CD4-positive, alpha-beta T cell treated with Interferon alpha-2 for 1 hour (primary cell): Measurements from ENCODE around the gene RAB33B.
"Not testable (repeated sequence)": the region's sequence is repeated elsewhere in the genome, so short reads cannot be mapped to it uniquely, and the experiment has no call there.

Experiments
- DNase-seq, 2 donors: peaks; one replicate each; pipeline ENCODE4 v3.0.0-alpha.2; 2020 to 2022

RAB33B gene

DNA sequence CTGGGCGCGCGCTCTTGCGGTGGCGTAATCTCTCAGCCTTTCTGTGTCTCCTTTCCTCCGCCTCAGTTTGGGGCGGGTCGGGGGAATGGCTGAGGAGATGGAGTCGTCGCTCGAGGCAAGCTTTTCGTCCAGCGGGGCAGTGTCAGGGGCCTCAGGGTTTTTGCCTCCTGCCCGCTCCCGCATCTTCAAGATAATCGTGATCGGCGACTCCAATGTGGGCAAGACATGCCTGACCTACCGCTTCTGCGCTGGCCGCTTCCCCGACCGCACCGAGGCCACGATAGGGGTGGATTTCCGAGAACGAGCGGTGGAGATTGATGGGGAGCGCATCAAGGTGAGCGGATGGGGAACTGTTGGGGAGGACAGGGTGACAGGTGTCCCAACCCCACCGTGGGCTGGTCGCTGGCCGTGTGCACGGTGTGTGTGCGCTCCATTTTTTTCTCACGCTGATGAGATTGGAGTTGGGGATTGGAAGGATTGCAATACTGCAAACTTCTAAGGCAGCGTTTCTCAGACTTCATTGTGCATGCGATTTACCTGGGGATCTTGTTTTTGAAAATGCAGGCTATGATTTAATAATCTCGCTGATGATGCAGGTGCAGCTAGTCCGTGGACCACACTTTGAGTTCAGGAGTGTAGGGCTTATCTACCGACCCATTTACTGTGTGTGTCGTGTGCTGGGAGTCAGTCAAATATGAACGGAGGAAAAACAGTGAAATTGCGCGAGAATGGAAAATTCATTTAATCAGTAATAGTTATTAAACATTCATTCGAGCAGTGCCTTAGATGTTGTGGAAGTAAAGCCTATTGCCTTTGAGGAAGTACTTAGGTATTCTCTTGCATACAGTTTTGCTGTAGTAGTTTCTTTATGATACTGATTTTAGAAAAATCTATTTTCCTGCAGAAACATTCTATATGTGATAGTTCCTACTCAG is at the start of gene RAB33B:
RAB33B (plus strand) TSS at position 11 of the 935 bp plus-strand sequence; CDS start at position 86, 75 bp downstream.
- no peak for DNase-seq

DNA sequence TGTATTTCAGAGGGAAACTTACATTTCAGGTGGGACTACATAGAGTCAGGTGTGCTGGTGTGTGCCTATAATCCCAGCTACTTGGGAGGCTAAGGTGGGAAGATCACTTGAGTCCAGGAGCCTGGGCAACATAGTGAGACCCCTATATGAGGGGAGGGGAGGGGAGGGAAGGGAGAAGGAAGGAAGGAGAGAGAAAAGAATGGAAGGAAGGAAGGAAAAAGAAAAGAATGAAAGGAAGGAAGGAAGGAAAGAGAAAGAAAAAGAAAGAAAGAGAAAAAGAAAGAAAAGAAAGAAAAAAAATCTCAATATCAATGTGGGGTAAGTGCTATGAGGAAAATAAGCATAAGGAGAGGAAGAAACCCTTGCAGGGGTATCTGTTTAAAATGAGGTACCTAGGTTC is 43.6 kb upstream of the RAB33B start:
- no peak for DNase-seq

DNA sequence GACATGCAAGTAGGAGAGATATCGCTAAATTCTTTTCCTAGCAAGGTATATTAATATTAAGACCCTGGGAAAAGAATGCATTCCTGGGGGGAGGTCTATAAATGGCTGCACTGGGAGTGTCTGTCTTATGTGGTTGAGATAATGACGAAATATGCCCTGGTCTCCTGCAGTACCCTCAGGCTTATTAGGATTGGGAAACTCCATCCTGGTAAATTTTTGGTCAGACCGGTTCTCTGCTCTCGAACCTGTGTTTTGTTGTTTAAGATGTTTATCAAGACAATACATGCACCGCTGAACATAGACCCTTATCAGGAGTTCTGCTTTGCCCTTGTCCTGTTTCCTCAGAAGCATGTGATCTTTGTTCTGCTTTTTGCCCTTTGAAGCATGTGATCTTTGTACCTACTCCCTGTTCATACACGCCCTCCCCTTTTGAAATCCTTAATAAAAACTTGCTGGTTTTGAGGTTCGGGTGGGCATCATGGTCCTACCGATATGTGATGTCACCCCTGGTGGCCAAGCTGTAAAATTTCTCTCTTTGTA is 39.2 kb upstream of the RAB33B start:
- not testable (repeated sequence) for DNase-seq

DNA sequence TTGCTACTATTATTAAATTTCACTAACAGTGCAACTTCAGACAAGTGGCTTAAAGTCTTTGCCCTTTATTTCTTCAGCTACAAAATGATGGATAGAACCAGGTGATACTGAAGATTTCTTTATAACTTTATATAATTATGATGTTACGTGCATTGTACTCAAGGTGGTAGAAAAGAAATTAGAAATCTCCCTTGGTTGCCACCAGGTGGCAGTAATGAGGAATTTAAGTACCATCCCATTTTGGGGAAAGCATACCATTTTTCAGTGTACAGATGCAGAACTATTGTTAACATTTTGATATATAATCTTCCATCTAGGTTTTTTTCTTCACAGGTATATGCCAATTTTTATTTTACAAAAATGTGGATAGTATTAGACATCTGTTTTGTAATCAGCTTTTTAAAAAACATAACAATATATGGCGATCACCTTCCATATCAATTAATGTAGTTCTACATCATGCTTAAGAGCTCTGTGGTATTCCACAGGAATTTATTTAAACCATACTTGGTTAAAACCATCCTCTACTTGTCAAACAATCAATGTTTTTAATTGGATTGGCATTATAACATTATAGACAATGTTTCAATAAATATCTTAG is 37.7 kb upstream of the RAB33B start:
- DNase-seq: peak; percentile 26 to 57

DNA sequence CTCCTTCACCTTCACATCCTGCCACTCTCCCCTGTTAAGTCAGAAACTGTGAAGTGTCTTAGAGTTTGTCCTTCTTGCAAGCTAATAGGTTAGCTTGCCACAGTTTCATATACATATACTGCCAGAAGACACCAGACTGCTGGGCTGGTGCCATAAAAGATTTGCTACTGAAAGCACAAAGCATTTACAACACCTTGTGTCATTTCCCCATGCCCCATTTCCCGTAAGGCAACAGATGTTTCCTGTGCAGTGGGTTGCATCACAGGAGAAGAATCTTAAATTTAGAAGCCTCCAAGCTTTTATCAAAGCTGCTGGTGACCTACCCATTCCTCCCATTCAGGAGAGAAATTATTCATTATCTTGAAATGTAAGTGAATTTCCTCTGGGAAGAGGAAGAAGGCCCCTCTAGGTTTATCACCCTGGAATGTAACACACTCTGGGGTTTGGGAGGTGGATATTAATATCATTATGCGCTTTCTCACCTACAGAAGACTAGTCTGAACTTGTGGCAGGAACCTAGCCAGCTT is 34.5 kb upstream of the RAB33B start:
- peak; percentile 52 to 75 for DNase-seq

DNA sequence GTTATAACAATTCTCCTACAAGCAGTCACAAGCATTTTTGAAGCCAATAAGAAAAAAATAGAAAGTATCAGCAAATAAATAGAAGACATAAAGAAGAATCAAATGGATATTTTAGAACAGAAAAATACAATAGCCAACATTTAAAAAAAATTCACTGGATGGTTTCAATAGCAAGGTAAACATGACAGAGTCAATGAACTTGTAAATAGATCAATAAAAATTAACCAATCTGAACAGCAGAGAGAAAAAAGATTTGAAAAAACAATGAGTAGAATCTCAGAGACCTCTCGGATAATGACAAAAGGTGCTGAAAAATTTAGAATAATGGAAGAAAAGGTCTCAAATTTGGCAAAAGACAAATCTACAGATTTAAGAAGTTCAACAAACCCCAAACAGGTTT is 33.3 kb upstream of the RAB33B start:
- no peak for DNase-seq

DNA sequence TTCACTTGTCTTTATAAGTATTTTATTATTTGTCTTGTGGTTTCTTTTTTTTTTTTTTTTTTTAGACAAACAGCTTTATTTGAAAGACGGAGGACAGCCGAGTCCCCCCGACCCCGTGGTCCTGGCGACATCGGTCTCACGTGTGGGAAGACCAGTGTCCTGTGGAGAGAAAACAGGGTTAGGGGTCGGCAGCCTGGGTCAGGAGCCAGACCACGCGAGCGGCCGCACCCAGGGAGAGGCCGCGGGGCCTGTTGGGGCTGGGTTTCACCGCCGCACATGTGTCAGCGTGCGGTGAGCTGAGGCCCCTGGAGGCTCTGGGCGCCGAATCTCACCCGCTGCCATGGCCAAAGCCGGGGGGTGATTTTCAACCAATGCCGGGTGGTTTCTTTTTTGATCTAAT is 17.8 kb upstream of the RAB33B start:
- no peak for DNase-seq

DNA sequence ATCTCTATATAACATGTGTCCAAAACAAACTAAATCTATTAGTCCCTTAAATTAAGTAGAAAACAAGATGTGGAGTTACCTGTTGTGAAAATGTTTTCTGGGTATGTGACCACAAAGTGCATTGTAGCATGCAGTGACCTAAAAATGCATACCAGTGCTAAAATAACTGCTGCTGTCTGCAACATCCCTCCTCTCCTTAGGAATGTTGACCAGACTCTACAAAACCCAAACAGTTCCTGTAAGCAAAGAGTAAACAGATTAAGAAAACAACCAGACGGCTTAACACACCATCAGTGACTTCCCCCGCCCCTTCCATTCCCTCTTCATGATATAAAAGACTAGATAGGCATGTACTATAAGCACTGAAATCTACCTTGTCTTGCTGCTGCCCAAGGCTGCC is 15.8 kb upstream of the RAB33B start:
- no peak for DNase-seq

DNA sequence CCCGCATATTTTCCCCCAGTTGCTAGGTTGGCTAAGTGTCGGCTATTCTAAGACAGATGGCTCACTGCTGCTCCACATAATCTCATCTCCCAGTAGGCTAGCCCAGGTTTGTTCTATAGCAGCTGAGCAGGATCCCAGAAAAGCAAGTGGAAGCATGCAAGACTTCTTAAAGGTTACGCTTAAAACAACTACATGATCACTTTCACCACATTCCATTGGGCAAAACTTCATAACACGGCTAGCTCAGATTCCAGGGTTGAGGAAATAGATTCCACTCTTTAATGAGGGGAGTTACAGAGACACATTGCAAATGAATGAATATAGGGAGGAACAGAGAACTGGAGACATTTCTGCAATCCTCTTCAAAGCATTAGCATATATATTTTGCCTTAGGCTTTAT is 12.9 kb upstream of the RAB33B start:
- DNase-seq: no peak

DNA sequence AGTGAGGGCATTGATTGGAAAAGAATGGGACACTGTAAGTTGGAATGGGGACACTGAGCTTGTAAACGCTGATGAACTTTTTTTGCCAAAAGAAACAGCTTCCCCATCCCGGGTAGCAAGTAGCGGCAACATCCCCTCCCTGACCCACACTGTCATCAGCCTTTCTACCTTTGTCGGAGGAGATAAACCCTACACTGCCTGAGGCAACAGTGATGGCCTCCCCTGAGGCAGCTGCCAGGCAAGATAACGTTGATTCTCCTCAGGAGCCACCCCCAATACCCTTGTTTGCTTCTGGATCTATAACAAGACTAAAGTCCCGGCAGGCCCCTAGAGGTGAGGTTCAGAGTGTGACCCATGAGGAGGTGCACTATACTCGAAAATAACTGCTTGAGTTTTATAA is 10.3 kb upstream of the RAB33B start:
- DNase-seq: no peak

DNA sequence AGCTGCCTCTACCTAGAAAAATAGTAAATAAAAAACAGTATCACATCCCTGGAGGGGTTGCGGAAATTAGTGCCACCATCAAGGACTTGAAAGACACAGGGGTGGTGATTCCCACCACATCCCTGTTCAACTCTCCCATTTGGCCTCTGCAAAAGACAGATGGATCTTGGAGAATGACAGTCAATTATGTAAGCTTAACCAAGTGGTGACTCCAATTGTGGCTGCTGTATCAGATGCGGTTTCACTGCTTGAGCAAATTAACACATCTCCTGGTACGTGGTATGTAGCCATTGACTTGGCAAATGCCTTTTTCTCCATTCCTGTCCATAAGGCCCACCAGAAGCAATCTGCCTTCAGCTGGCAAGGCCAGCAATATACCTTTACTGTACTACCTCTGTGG is 9.0 kb upstream of the RAB33B start:
- DNase-seq: not testable (repeated sequence)

DNA sequence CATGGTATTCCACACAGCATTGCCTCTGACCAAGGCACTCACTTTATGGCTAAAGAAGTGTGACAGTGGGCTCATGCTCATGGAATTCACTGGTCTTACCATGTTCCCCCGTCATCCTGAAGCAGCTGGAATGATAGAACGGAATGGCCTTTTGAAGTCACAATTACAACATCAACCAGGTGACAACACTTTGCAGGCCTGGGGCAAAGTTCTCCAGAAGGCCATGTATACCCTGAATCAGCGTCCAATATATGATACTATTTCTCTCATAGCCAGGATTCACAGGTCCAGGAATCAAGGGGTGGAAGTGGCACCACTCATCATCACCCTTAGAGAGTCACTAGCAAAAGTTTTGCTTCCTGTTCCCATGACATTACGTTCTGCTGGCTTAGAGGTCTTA is 6.8 kb upstream of the RAB33B start:
- not testable (repeated sequence) for DNase-seq

DNA sequence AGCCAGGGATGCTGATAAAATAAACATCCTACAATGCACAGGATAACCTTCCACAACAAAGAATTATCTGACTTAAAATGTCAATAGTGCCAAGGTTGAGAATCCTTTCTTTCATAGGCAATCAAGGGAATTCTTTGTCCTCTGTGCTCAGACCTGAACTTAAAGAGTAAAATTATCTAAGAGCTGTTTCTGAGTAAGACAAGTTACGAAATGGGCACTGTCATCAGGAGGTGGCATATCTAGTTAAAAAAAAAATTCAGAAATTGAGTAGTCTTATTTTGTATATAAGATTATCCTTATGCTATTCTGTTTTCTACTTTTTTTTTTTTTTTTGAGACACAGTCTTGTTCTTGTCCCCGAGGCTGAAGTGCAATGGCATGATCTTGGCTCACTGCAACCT is 3.3 kb upstream of the RAB33B start:
- no peak for DNase-seq

DNA sequence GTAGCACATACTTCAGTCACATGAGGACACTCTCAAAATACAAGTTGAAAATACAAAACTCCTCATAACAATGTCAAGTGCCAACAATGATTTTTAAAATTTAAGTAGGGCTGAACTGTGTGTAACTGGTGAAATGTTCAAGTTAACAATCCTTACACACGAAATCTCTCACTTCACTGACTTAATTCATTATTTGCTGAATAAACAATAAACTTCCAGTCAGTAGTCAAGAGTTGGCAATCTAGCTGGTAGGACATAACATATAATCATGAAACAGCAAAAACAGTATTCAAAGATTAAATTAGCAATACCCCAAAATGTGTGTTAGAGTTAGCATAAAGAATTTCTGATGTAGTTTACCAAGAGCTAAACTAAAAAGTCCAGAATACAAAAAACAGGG is 1.9 kb upstream of the RAB33B start:
- DNase-seq: no peak

DNA sequence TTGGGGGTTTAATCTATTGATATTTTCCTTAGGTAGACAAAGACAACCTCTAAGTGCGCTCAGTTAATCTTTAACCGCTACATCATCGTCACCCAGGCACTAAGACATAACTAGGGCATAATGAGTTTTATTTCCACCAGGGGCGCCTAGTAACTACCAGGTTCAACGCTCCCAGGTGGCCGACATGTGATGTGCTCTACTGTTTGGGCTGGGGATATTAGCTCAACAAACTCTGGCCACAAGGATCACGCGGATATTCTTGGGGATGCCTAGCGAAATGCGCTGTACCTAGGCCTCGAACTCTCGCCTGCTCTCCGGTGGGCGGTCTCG is 915 bp upstream of the RAB33B start:
- peak; percentile 76 to 86 for DNase-seq

DNA sequence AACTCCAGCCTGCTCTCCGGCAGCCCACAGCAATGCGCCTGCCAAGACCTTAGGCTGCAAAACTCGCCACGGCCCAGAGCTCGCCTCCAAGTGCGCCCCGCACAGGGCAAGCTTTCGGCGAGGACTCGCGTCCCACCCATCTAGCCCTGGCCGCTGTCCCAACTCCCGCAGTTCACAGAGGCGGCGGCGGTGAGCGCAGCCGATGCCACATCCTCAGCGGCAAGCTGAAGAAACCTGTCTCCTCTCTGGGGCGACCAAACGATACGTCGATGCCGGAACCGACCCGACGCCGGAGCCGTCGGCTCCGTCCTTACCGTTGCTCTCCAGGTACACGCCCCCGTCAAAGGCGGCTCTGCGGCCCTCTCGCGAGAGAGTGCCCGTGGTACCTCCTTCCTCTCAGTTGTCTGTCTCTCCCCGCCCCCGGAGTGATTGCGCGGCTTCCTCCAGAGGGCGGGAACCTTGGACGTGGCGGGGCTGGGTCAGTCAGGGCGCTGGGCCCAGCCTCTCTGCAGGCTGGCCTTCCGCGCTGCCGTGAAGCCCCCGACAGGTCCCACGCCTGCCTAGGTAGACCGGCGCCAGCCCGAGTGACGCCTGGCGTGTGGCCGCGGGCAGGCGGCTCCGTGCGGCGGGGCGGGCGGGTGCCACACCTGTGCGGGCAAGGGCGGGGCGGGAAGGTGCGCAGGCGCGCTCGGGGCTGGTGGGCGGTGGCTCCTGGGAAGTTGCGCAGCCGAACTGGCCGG is 380 bp upstream of the RAB33B start:
- DNase-seq: peak; percentile 96

DNA sequence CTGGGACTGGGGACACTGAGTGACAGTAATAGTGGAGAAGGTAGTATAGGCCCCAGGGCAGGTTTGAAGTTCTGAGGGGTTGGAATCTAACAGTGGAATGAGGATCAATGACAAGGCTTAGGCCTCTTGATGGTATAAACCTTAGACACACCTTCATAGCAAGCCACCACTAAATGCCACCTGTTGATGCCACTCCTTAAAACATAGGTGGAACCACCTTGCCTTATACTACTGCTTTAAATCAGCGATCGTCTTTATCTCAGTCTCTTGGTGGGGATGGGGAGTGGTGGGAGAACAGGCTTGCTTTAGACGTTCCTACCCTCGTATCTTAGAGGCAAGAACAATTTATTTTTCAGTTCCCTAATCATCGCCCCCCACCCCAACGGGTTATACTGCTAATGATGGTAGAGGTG is 1.2 kb downstream of the RAB33B start:
- DNase-seq: no peak

DNA sequence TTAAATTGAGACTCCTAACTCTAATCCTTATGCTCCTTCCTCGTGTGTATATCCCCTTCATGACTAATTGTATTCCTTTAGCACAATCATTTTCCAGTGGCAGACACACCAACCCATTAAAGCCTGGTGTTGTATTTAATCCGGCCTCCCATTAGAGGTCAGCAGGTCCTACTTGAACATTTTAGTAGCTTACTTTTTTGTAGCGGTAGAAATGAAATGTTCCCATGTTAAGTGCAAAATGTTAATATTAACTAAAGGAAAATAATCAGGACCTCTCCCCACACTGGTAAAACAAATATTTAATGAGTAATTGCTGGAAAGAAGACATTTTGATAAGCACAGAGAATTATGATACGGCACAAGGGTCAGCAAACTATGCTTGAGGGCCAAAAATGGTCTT is 3.4 kb downstream of the RAB33B start:
- no peak for DNase-seq

DNA sequence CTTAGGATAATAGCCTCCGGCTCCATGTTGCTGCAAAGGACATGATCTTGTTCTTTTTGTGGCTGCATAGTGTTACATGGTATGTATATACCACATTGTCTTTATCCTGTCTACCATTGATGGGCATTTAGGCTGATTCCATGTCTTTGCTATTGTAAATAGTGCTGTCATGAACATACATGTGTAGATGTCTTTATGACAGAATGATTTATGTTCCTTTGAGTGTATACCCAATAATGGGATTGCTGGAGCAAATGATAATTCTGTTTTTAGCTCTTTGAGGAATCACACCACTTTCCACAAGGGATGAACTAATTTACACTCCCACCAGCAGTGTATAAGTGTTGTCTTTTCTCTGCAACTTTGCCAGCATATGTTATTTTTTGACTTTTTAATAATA is 4.6 kb downstream of the RAB33B start:
- DNase-seq: no peak

DNA sequence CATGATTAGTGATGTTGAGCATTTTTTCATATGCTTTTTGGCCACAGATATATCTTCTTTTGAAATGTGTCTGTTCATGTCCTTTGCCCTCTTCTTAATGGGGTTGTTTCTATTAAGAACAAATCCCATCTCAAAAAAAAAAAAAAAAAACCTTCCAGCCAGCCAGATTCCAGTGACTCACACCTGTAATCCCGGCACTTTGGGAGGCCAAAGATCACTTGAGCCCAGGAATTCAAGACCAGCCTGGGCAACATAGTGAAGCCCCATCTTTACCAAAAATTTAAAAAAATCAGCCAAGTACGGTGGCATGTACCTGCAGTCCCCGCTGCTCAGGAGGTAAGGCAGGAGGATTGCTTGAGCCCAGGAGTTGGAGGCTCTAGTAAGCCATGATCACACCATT is 5.1 kb downstream of the RAB33B start:
- DNase-seq: no peak

DNA sequence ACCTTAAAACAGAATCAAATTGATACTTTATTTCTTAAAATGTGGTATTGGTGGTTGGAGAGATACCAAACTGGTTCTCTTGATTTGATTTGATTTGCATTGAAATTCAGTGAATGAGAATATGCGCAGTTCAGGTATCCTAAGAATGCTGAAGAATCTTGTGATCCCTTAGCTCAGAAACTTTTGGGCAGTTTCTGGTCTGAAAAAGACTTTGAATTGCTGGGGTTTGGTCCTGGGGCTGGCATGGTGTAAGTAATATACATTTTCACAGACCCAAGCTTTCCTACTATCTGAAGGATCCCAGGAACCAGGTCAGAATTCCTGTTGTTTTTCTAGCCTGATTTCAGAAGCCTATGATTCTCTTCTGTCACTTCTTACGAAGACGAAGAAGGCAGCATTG is 6.6 kb downstream of the RAB33B start:
- DNase-seq: no peak

DNA sequence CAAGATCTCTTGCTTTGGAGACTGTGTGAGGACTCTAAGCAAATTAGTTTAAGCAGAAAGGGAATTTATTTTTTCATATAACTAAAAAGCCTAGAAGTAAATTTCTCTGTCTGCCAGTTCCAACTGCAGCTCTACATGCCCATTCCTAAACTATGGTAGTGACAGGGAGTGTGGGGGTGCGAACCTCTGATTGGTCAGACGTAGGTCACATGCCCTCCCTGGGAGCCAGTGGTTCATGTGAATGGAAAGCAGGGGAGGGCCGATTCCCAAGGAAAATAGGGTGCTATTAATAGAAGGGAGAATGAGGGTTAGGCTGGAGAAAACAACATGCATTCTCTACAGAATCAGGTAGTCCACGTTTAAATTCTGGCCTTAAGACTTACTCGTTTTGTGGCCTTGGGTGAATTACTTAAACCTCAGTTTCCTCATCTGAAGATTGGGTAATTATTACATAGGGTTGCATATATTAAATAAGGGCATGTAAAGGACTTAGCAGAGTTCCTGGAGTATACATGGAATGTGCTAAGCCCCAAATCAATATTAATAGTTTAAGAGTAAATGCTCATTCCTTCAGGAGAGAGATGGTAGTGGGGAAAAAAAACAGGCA is 7.2 kb downstream of the RAB33B start:
- DNase-seq: no peak

DNA sequence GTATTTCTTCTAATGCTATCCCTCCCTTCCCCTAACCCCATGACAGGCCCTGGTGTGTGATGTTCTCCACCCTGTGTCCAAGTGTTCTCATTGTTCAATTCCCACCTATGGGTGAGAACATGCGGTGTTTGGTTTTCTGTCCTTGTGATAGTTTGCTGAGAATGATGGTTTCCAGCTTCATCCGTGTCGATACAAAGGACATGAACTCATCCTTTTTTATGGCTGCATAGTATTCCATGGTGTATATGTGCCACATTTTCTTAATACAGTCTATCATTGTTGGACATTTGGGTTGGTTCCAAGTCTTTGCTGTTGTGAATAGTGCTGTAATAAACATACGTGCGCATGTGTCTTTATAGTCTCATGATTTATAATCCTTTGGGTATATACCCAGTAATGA is 10.6 kb downstream of the RAB33B start:
- DNase-seq: not testable (repeated sequence)
